ENCODE results near the gene SIRPA.

SIRPA gene

GRCh38 chr20:1870792-1871550 lies 24.2 kb upstream of the SIRPA start:
- DNase-seq = no peak

DNA sequence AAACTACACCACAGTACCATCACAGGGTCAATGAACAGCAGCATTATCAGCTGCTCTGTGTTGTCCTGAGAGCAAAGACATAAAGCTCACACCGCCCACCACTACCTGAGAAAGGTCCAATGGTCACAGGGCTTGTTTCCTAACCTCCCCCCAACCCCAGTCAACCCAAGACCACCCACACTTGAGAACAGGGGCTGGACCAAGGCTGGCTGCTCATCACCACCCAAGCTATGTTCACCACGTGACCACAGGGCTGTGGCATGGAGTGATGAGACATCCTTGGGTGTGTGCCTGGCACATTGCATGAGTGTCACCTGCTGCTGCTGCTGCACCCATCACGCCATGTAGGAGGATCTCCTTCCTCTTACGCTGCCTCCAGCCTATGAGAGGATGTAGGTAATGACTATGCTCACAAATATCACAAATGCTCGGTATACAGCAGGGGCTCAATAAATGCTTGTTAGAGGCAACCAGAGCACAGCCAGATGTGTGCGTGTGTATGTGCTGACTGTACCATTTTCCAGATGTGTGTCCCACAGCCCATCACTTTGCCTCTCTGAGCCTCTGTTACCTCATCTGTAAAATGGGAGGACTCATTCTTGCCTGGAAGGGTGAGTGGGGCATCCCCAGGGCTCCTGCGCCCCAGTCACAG lies 23.3 kb upstream of the SIRPA start:
- DNase-seq = no peak

- DNase-seq = no peak
These were observed 22.6 kb upstream of the SIRPA start for GRCh38 chr20:1872459-1873097.

GRCh38 chr20:1874450-1875182 lies 20.6 kb upstream of the SIRPA start:
- DNase-seq = no peak

- no peak for DNase-seq
These were observed 20.0 kb upstream of the SIRPA start for GRCh38 chr20:1875183-1875554.

- DNase-seq = peak; percentile 61
These were observed 19.4 kb upstream of the SIRPA start for GRCh38 chr20:1875762-1876161.

DNA sequence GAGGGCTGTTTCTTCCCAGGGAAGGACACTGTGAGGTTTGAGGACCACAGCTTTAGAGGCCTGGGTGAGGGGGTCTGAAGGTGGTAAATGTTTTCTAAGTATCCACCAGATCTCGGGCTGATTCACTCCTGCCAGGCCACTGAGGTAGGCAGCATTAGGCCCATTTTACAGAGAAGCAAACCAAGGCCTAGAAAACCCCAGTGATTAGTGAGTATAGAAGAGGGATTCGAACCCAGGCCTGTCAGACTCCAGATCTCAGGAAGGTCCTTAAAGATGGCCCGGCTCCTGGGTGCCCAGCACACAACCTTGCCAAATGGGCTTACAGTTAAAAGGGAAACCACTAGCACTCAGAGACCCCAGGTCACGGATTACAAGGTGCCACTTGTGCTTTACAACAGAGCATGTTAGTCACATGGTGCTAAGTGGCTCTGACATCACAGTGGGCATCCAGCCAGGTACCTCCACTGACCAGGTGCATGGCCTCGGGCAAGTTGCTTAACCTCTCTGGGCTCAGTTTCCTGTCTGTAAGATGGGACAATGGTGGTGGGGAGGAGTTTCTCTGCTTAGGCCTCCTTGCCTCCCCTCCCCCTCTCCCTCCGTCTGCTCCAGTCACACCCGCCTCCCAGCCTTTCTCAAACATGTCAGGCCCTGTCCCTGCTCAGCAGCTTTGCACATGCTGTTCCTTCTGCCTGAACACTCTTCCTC lies 18.8 kb upstream of the SIRPA start:
- no peak for DNase-seq

DNA sequence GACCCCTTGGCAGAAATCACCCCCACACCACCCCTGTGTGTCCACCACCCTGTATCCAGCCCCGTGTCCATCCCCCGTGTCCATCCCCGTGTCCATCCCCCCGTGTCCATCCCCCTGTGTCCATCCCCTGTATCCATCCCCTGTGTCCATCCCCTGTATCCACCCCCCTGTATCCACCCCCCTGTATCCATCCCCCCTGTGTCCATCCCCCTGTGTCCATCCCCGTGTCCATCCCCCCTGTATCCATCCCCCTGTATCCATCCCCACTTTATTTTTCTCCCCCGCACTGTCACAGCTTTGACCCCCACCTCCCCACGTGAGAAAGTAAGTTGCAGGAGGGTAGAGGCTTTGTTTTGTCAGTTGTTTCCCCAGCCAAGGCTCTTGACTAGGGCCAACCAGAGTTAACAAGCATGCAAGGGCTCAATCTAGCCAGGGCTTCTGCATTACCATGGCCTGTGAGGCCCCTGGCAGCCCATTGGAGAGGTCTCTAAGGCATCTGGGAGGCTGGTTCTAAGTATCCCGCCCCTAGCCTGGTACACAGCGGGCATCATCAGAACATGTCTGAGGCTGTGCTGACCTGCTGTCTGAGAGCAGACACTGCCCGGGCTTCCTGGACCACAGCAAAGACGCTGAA lies 18.1 kb upstream of the SIRPA start:
- no peak for DNase-seq

GRCh38 chr20:1877609-1878200 lies 17.5 kb upstream of the SIRPA start:
- DNase-seq = no peak

- no peak for DNase-seq
These were observed 15.8 kb upstream of the SIRPA start for GRCh38 chr20:1879369-1879768.

- DNase-seq = no peak
These were observed 15.3 kb upstream of the SIRPA start for GRCh38 chr20:1879934-1880333.

GRCh38 chr20:1880529-1881239 lies 14.5 kb upstream of the SIRPA start:
- DNase-seq = no peak

DNA sequence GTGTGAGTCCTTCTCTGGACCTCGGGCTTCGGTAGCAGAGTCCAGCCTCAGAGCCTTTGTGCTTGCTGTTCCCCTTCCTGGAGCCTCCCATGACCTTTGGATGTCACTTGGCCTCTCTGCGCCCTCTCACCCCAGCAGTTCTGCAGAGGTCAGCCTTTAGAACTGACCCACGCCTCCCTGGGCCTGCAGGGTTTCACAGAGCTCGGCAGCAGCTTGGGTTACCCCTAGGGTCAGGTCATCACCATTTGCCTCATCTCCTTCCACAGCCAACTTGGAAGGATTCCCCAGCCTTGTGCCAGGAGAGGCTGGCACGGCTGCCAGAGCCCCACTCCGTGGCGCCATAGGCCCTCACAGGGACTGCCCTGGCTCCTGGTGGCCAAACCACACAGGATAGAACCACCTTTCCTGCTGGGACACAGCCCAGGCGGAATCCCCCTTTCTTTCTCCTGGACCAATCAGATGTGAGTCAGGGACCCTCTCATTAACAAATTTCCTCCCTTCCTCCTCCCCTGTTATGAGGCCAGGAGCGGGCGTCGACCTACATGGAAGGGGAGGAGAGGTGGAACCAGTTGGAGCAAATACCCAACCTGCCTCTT lies 13.9 kb upstream of the SIRPA start:
- peak; percentile 91 for DNase-seq

DNA sequence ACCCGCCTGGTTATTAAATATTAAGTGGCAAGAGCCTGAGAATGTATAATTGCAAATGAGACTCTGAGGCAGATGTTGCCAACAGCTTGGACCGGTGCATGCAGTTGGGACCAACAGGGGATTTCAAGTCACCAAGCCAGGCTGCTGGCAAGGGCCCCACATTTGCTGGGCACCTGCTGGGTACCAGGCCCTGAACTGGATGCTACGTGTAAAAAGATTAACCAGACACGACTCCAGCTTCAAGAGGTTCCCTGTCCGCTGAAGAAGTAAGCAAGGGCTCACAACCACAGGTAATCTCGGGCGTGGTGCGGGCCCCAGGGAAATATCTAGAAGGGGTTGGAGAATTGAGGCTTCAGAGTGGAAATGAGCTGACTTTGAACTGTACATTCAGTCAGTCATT lies 13.2 kb upstream of the SIRPA start:
- peak; percentile 96 for DNase-seq

- DNase-seq = no peak
These were observed 11.2 kb upstream of the SIRPA start for GRCh38 chr20:1883986-1884385.

DNA sequence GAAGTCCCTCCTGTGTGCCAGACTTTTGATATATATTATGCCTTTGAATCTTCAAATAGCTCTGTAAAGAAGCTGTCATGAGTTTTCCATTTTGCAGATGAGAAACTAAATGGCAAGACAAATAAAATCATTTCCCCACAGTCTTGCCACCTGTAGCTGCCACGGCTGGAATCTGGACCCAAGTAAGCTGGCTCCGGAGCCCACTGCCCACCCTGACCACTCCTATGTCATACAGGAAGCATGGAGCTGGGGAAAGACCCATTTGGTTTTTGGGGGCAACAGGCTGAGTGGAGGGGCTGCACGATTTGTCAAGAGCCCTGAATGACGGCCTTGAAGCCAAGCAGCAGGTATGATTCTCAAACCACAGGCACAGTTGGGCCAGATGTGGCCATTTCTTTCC lies 10.0 kb upstream of the SIRPA start:
- no peak for DNase-seq

- DNase-seq = no peak
These were observed 9.1 kb upstream of the SIRPA start for GRCh38 chr20:1885940-1886693.

GRCh38 chr20:1887321-1887720 lies 7.9 kb upstream of the SIRPA start:
- DNase-seq = no peak

- no peak for DNase-seq
These were observed 7.5 kb upstream of the SIRPA start for GRCh38 chr20:1887756-1888155.

DNA sequence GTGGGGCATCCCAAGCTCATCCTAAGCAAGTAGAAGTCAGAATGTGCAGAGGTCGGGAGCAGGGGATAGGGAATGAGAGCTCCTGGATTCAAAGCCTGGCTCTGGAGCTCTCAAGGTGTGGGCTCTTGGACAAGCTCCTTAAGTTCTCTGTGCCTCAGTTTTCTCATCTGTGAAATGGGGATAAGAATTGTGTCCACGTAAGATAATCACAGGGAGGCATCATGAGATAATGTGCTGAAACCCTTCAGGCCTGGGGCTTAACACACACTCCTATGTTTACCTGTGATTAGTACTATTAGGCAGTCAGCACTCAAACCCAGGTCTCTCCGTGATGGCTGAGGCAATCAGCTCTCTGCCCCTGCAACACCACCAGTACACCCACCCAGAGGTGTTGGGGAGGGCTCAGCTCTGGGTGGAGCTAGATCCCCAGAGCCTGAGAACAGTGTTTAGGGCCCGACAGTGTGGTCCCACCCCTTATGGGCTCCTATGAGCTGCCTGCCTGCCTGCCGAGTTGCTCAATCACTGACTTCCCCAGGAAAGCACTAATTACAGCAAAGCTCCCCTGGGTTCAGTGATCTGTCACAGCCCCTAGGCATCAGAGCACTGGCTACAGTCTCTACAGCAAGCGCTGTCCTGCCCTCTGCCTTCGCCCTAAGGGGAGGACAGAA lies 6.3 kb upstream of the SIRPA start:
- no peak for DNase-seq
